Fibroblast of villous mesenchyme (primary cell): ENCODE data around the gene AK5. TPM values are rescaled to one million over a fixed set of nuclear protein-coding genes. Genes with fewer than 3 reads are reported as not detected.

Experiments
- DNase-seq: peaks from one replicate; pipeline ENCODE4 v3.0.0-alpha.2; 2010; ENCODE audit warnings: low read depth
- H3K4me3 ChIP-seq: 2 replicates; pipeline ENCODE4 v1.5.1; 2011; ENCODE audit warnings: low read depth, mild to moderate bottlenecking, low read length
- total RNA-seq: library from RNA; depleted of rRNA; stranded (reverse); fragments of >200 nt; gene quantifications from 2 replicates; pipeline ENCODE4 v1.2.3, GENCODE V29; 2012
- TF ChIP-seq, protein P1 (sequence below): IDR thresholded peaks from 2 replicates; pipeline ENCODE4 v1.5.1; 2012; ENCODE audit warnings: low read depth, mild to moderate bottlenecking, low read length; ENCODE audit not compliant: insufficient read depth

Gene AK5
- total RNA-seq, 1 donor = 123 TPM

DNA sequence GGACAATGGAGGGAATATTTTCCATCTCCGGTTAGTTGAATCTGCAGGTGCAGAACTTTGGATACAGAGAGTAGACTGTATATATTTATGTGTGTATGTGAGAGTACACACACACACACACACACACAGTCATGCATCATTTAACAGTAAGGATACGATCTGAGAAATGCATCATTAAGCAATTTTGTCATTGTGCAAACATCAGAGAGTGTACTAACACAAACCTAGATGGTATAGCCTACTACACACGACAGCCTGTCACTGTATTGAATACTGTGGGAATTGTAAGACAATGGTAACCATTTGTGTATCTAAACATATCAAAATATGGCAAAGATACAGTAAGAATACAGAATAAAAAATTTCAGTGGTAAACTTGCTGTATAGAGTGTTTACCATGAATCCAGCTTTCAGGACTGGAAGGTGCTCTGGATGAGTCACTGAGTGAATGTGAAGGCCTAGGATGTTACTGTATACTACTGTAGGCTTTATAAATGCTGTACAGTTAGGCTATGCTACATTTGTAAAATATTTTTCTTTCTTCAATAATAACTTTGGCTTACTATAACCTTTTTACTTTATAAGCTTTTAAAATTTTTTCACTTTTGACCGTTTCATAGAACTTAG, 262.1 kb downstream of the AK5 start:
- no peak overlapping the region for H3K4me3 ChIP-seq
- no peak for DNase-seq
- TF ChIP-seq, protein P1, sequence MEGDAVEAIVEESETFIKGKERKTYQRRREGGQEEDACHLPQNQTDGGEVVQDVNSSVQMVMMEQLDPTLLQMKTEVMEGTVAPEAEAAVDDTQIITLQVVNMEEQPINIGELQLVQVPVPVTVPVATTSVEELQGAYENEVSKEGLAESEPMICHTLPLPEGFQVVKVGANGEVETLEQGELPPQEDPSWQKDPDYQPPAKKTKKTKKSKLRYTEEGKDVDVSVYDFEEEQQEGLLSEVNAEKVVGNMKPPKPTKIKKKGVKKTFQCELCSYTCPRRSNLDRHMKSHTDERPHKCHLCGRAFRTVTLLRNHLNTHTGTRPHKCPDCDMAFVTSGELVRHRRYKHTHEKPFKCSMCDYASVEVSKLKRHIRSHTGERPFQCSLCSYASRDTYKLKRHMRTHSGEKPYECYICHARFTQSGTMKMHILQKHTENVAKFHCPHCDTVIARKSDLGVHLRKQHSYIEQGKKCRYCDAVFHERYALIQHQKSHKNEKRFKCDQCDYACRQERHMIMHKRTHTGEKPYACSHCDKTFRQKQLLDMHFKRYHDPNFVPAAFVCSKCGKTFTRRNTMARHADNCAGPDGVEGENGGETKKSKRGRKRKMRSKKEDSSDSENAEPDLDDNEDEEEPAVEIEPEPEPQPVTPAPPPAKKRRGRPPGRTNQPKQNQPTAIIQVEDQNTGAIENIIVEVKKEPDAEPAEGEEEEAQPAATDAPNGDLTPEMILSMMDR = no peak

DNA sequence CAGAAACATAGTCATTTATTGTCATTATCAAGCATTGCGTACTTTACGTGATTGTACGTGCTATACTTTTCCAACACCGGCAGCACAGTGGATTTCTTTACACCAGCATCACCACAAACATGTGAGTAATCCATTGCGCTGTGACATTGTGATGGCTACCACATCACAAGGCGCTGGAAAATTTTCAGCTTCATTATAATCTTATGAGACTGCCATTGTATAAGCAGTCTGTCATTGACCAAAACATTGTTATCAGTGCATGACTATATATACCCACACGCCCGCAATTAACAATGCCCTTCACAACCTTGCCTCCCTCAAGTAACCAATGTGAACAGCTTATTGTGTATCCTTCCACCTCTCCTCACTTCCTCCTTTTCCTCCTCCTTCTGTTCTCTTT, 263.0 kb downstream of the AK5 start:
- DNase-seq = no peak
- H3K4me3 ChIP-seq = no peak overlapping the region
- TF ChIP-seq, protein P1 = no peak

DNA sequence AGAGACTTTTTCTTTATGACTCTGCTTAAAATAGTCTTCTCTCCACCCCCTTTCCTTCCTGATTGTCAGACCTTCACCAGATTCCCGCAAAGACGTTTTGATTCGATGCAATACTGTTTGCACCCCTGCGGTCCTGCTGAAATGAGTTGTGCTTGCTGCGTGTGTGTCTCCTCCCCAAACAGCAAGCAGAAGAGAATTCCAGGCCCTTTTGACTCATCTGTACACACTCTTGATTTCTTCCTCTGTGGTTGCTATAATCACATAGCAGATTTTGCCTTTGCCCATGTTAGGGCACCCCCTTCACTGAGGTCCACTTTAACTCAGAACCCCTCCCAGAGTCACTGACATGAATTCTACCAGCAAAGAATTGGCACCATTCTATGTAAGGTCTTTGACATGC, 264.2 kb downstream of the AK5 start:
- TF ChIP-seq, protein P1 = no peak
- DNase-seq = no peak
- H3K4me3 ChIP-seq = no peak overlapping the region

DNA sequence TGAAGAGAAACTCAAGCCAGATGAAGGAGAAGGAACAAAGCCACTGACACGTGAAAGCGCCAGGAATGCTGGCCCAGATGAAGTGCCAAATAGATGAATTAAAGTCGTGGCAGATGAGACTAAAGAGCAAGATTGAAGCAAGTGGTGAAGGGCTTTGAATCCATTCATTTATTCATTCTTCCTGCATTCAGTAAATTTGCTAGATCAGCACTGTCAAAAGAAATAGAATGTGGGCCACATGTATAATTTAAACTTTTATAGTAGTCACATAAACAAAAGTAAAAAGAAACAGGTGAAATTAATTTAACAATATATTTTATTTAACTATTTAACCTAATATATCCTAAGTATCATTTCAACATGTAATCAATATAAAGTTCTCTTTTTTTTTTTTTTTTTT, 265.1 kb downstream of the AK5 start:
- DNase-seq = no peak
- TF ChIP-seq, protein P1 = no peak
- H3K4me3 ChIP-seq = no peak overlapping the region

DNA sequence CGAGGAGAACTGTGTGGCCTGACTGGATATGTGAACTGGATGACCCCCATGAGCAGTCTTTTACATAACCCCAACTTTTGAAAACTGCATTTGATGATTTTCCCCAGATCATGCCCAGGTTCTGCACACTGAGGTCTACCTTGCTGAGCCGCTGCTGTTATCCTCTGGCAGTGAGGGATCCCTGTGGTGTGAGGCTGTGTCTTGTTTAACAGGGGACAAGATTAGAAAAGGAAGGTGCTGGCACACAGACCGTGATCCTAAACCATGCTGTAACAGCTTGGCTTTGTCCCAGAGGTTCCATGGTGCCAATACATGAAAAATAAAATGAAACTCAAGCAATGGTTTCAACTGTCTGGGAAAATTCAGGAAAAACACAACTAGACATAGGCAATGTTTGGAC, 266.5 kb downstream of the AK5 start:
- H3K4me3 ChIP-seq = no peak overlapping the region
- TF ChIP-seq, protein P1 = no peak
- DNase-seq = no peak

DNA sequence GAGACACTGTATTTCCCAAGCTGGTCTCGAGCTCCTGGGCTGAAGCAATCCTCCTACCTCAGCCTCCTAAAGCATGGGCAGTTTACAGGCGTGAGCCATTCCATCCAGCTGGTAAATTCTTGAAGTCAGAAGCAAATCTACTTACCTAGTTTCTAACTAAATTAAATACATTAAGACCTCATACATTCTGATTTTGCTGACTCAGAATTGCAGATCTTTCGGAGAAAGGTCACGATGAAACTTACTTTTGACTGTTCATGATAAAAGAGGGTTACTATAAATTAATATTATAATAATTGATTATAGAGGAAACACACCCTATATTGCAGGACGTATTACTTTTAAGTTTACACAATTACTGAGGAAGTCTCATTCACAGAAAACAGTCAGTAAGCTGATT, 268.3 kb downstream of the AK5 start:
- TF ChIP-seq, protein P1 = no peak
- DNase-seq = no peak
- no peak overlapping the region for H3K4me3 ChIP-seq

DNA sequence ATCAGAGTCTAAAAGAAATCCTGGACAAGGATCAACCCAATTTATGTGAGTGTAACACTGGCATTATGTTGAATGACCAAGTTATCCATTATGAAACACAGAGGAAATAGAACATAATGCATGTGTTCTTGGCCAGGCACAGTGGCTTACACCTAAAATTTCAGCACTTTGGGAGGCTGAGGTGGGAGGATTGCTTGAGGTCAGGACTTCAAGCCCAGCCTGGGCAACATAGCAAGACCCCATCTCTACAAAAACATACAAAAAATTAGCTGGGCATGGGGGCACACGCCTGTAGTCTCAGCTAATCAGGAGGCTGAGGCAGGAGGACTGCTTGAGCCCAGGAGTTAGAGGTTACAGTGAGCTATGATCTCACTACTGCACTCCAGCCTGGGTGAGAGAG, 270.8 kb downstream of the AK5 start:
- H3K4me3 ChIP-seq = no peak overlapping the region
- TF ChIP-seq, protein P1 = no peak
- DNase-seq = no peak
